HG03139 (cell line): Measurements from ENCODE around the gene ASPA.
"Not testable (repeated sequence)": the region's sequence is repeated elsewhere in the genome, so short reads cannot be mapped to it uniquely, and the experiment has no call there.

Experiments
- ATAC-seq: cut with Tn5 transposase; IDR thresholded peaks from one replicate; pipeline ENCODE4 v1.9.1; 2021; ENCODE audit not compliant: unreplicated experiment

ASPA gene

DNA sequence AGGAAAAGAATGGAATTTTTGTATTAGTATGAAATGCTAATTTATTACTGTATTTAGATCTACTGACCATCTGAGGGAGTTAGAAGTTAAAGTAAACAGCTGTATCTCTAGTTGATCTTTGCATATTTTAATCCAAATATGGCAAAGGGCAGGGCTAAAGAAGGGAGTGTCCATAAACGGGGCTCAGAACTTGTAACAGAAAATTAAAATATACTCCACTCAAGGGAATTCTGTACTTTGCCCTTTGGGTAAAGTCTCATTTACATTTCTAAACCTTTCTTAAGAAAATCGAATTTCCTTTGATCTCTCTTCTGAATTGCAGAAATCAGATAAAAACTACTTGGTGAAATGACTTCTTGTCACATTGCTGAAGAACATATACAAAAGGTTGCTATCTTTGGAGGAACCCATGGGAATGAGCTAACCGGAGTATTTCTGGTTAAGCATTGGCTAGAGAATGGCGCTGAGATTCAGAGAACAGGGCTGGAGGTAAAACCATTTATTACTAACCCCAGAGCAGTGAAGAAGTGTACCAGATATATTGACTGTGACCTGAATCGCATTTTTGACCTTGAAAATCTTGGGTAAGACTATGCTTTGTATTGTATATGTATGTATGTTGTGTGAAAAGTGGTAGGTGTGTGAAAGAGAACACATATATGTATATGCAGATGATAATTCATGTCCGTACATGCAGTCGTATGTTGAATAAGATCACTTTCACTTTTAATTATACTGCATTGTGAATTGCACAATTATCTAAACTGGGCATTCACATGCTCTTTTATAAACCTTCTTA lies at the start of gene ASPA:
TSS of gene ASPA (plus strand) at position 186 of the 799 bp plus-strand sequence. CDS start at position 349, 163 bp downstream.
- ATAC-seq, result no peak

- ATAC-seq, result not testable (repeated sequence)
Measured at GRCh38 chr17:3433215-3433614, 42.6 kb upstream of the ASPA start.

GRCh38 chr17:3433741-3434140 lies 42.1 kb upstream of the ASPA start, which contains the start of gene OR1E2:
Gene OR1E2, minus strand, starts transcription at chr17:3433841. Its CDS starts 0 bp downstream, at chr17:3433841.
- no peak for ATAC-seq

- no peak for ATAC-seq
Measured at GRCh38 chr17:3438368-3438767, 37.4 kb upstream of the ASPA start.

DNA sequence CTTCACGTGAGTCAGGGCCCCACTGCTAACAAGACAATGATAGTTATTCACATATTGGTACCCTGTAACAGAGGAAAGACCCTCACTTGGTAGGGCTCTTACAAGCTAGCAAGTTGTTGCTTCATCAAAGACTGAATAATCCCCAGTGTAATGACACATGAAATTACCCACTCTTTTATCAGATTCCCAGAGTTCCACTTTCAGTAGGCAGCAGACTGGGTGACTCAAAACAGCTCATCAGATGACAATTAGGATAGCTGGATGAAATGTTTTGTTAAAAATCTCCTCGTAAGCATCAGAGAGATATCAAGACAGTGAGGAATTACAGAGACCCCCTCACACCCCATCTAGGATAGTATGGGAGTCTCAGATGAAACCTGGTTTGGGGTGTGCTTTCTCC lies 35.3 kb upstream of the ASPA start:
- ATAC-seq, result no peak

DNA sequence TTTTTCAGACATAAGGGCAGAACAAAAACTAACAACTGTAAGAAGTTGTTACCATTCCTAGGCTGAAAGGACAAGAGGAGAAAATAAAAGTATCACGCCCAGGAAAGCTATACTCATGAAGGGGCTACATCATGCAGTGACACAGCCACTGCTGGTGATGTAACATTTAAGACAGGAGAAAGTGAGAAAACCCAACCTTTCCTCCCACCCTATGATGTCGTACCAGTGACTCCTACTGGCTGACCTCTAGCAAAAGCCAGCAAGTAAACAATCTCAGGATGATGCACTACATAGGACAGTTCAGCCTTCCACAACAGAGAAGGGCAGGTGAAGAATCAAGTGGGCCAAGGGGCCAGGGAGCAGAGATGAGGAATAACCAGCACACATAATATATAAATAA lies 28.2 kb upstream of the ASPA start:
- no peak for ATAC-seq

GRCh38 chr17:3448059-3448665 lies 27.6 kb upstream of the ASPA start:
- no peak for ATAC-seq

DNA sequence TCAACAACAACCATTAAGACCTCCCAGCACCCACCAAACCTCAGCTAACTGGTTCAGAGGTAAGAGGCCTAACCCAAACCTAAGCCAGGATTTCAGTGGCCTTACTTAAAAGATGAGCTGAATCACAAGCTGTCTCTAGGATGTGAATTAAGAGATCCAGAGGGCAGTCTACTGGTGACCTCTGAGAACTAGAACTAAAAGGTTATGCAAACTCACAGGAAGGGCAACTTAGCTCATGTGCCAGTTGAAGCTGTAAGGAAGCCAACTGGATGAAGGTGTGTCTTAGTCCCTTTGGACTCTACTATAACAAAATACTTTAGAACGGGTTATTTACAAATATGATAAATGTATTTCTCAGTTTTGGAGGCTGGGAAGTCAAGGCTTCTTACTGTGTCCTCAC lies 9.4 kb upstream of the ASPA start:
- ATAC-seq, result not testable (repeated sequence)

DNA sequence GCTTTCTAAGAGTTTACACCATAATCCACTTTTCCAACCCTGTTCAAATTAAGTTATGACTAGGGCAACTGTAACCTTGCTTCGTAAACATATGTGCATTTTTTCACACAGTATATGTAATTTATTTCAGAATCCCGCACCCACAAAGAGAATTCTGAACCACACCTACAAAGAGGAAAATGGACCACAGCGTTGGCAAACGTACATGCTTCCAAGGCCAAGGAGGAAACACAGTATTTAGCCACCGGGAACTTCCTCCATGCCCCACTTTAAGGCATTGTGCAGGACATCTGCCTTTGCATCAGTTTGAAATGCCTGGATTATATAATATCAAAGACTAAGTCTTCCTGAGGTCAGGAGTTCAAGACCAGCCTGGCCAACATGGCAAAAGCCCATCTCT lies 6.3 kb upstream of the ASPA start:
- ATAC-seq, result no peak

DNA sequence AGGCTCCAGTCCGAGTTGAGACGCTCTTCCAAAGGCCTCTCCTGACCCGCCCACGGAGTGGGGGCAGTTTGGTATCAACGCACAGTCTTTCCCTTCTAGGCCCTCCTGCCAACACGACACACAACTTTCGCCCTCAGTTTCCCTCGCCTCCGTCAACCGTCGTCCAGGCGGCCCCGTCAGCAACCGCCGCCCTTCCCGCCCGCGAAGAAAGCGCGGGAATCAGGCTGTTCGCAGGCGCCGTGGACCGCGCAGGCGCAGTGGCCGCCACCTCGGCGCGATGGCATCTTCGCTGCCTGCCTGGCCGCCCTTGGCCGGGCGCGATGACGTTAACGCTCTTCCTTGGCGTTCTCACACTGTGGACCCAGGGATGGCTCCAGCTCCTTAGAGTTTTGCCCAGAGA lies 4.2 kb upstream of the ASPA start, which contains the start of gene SPATA22:
TSS of gene SPATA22 (minus strand) at position 221 of the 400 bp plus-strand sequence. CDS start 2,494 bp downstream, outside the sequence.
- no peak for ATAC-seq

DNA sequence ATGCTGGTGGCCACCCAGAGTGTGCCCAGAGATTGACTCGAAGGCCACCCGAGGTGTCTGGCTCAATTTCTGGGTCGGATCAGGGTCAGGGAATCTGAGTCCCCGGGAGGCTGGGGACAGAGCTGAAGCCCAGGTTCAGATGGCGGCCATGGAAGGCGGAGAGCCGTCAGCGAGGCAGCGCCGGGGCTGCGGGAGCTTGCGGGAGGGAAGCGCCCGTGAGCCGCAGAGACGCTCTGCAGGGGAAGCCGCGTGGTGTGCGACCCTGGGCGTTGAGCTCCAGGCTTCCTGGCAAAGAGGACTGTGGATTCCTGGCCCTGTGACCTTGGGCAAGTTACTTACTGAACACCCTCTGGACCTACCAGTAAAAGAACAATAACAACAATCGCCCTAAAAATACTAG lies 3.7 kb upstream of the ASPA start:
- ATAC-seq, result no peak

DNA sequence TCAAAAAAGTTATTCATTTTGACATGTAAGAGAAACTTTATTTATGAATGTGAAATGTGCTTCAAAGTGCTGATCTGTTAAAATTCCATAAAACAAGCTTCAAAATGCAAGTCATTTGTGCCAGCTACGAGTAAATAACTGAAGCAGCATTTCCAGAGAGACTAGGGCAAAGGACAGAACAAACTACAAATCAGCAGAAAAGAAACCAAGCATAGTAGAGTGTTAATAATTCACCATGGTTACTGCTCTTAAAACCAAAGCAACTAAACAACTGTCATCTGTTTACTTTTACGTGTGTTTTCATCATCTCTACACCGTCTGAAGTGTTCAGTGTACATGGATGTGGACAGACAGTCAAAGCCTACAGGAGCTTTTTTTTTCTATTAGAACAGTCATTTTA lies 1.6 kb upstream of the ASPA start:
- ATAC-seq, result no peak

DNA sequence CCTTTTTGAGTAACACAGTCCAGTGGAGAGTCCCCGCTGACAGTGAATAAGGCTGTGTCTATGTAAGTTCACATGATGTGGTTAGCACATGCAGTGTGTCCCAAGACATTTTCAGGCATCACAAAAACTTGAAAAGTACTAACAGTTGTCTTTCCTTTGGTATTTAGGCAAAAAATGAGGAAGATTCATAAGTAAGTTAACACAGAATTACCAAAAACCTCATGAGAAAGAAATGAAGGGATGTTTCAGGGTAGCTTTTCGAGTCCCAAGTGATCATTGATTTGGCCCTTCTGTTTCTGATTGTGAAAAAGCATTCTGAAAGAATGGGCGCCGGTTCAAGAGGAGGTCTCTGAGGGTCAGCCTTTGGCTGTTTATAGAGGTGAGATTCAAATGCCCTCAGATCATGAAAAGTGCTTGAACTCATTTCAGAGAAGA lies 529 bp upstream of the ASPA start:
- no peak for ATAC-seq

DNA sequence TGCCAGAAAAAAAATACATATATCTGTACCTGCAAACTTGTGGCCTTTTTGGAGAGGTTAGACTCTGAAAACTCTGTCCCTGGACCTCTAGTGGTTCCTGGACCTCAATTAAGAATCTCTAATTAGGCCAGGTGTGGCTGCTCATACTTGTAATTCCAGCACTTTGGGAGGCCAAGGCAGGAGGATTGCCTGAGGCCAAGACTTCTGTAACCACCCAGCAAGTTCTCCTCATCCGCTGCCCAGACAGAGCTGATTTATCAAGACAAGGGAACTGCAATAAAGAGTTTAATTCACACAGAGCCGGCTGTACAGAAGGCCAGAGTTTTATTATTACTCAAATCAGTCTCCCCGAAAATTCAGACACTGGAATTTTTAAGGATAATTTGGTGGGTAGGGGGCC lies 4.2 kb downstream of the ASPA start:
- ATAC-seq, result no peak

DNA sequence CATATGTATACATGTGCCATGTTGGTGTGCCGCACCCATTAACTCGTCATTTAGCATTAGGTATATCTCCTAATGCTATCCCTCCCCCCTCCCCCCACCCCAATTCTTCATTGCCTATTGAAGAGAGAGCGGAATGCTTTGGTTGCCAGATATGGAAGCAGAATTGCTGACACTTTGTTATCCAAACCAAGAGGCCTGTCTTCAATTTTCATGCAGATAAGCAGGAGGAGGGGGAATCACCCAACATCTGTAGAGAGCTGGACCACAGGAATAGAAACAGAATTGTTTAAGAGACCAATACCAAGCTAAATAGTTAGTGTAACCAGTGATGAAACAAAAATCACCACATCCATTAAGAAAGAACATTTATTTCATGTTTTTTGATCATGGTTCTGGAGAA lies 7.1 kb downstream of the ASPA start:
- no peak for ATAC-seq

DNA sequence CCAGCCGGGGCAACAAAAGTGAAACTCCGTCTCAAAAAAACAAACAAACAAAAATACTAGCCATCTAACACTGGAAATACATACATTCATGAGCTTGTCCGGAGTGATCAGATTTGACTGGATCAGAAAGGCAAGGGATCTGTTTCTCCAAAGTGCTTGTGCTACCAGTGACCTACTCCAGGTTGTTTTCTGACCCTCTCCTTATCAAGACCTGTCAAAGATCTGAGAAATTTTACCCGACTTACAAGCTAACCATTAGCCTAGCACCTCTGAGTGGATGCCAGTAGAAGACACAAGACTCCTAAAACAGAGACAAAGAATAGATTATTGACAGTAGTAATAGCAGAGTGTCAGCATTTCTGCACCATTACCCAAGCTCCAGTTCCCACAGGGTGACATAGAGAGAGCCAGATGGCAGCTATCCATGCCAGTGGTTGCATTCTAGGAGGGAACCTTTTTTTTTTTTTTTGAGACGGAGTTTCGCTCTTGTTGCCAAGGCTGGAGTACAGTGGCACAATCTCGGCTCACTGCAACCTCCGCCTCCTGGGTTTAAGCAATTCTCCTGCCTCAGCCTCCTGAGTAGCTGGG lies 9.8 kb downstream of the ASPA start:
- ATAC-seq, result no peak

DNA sequence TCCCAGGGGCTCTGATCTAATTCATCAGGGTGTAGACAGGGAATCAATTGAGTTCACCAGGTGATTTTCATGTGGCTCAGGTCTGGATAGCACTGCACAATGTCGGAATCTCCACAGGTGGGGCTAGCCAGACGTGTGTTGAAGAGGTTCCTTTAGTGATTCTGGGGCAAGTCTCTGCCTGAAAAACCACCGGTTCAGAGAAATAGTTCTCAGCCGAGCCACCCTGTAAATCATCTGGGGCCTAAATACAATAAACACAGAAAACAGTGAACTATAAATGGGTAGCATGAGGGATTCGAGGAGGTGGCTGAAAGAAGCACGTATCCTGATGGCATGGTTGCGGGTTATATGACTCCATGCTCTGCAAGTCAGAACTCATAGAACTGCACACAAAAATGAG lies 21.3 kb downstream of the ASPA start:
- ATAC-seq, result no peak

DNA sequence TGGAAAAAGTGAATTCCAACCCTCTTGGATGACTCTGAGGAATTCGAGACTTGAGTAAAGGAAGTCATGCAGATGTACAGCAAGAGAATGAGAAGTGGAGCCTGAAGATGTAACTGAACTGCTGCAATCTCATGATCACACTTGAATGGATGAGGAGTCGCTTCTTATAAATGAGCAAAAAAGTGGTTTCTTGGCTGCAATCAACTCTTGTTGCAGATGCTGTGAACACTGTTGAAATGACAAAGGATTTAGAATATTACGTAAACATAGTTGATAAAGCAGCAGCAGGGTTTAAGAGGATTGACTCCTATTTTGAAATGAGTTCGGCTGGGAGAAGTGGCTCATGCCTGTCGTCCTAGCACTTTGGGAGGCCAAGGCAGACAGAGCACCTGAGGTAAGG lies 25.5 kb downstream of the ASPA start:
- no peak for ATAC-seq

DNA sequence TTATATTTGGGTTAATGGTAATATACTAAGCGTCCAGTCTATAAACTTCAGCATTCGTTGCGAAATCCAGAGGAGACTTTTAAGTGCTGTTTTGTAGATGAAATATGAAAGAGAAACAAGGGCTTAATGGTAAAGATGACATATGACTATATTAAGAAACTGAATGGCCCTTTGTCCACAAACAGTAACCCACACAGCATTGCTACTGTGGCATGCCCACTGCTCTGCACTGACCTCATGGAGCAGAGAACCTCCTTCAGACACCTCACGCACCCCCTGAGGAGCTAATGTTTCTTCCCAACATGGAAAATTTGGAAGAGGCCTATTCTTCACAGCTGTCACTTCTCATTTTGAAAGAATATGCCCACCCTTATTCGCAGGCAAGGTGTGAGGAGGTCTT lies 26.7 kb downstream of the ASPA start:
- ATAC-seq, result no peak

- ATAC-seq, result no peak
Measured at GRCh38 chr17:3503285-3503684, 27.5 kb downstream of the ASPA start.

DNA sequence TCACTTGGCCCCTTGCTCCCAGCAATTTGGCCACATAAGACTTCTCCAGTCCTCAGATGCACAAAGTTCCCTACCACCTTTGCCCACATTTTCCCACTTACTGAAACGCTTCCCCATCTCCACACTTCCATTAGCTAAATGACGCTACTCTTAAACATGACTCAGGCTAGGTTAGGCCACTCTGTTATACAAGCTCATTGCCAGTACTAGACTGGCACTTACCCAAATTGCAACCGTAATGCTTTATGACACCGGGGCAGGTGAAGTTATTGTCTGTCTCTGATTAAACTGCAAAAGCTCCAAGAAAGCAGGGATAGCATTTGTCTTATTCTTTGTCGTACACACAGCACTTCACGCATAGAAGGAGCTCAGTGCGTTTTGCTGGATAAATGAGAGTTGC lies 29.2 kb downstream of the ASPA start:
- no peak for ATAC-seq

DNA sequence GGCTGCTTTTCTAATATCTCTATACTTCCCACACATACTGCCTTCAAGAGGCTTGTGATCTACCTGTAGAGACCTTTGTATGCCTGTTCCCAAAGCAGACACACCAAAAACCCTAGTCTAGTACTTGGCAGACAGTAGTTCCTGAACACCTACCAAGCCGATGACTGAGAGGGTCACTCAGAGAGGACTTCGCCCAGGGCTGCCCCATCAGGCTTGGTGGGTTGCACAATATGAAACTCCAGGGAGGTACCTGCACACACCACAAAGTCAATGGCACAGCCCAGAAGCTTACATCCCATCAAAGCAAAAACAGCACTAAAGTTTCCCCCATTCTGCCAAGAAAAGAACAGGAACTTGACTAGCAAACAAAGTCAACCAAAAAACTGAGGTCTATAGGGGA lies 30.3 kb downstream of the ASPA start:
- no peak for ATAC-seq
